Ishikawa (cell line): ENCODE data around the gene LRRC2.

Experiments used
- CEBPB ChIP-seq: IDR thresholded peaks from 2 replicates; pipeline ENCODE4 v1.6.1; 2012
- CREB1 ChIP-seq: IDR thresholded peaks from 2 replicates; pipeline ENCODE4 v1.6.1; 2012; ENCODE audit warnings: low read depth
- EGR1 ChIP-seq: IDR thresholded peaks from 2 replicates; pipeline ENCODE4 v1.6.1; 2012
- EP300 ChIP-seq: IDR thresholded peaks from 2 replicates; pipeline ENCODE4 v1.6.1; 2012; ENCODE audit warnings: borderline replicate concordance
- FOXM1 ChIP-seq: IDR thresholded peaks from 2 replicates; pipeline ENCODE4 v1.6.1; 2012; ENCODE audit warnings: low read depth, borderline replicate concordance
- MAX ChIP-seq: IDR thresholded peaks from 2 replicates; pipeline ENCODE4 v1.6.1; 2012
- NFIC ChIP-seq: IDR thresholded peaks from 2 replicates; pipeline ENCODE4 v1.6.1; 2012
- RAD21 ChIP-seq: IDR thresholded peaks from 2 replicates; pipeline ENCODE4 v1.6.1; 2012; ENCODE audit warnings: low read depth
- REST ChIP-seq: IDR thresholded peaks from 2 replicates; pipeline ENCODE4 v1.6.1; 2012; ENCODE audit warnings: low read depth, mild to moderate bottlenecking
- TAF1 ChIP-seq: IDR thresholded peaks from 2 replicates; pipeline ENCODE4 v1.6.1; 2012; ENCODE audit warnings: low read depth, mild to moderate bottlenecking
- TCF12 ChIP-seq: IDR thresholded peaks from 2 replicates; pipeline ENCODE4 v1.6.1; 2012; ENCODE audit warnings: low read depth
- TEAD4 ChIP-seq: IDR thresholded peaks from 2 replicates; pipeline ENCODE4 v1.6.1; 2012
- USF1 ChIP-seq: IDR thresholded peaks from 2 replicates; pipeline ENCODE4 v1.6.1; 2012
- YY1 ChIP-seq: IDR thresholded peaks from 2 replicates; pipeline ENCODE4 v1.6.1; 2012; ENCODE audit warnings: low read depth
- ZBTB7A ChIP-seq: IDR thresholded peaks from 2 replicates; pipeline ENCODE4 v1.6.1; 2012; ENCODE audit warnings: low read depth

Gene LRRC2

GRCh38 chr3:46496746-46497555 lies 69.2 kb downstream of the LRRC2 start:
- TF ChIP-seq FOXM1 (no peak), NFIC (no peak), RAD21 (peak; percentile 41; the same call in 1 of the 2 replicates), TAF1 (no peak), REST (no peak), CREB1 (no peak), ZBTB7A (no peak)

- no peak for TF ChIP-seq TAF1
- no peak for TF ChIP-seq YY1
- no peak for TF ChIP-seq RAD21
- no peak for TF ChIP-seq USF1
- TF ChIP-seq MAX: no peak
- no peak for TF ChIP-seq NFIC
- TF ChIP-seq TEAD4: no peak
- TF ChIP-seq EGR1: no peak
- no peak for TF ChIP-seq CEBPB
- TF ChIP-seq ZBTB7A: no peak
- no peak for TF ChIP-seq REST
- no peak for TF ChIP-seq FOXM1
- TF ChIP-seq TCF12: no peak
- TF ChIP-seq CREB1: no peak
- no peak for TF ChIP-seq EP300
Measured at GRCh38 chr3:46495901-46496456, 70.1 kb downstream of the LRRC2 start.

GRCh38 chr3:46492890-46493547 lies 73.1 kb downstream of the LRRC2 start:
- TF ChIP-seq NFIC (no peak), CEBPB (no peak), YY1 (no peak), TEAD4 (no peak), REST (no peak), TCF12 (no peak), USF1 (no peak), FOXM1 (no peak), ZBTB7A (no peak), RAD21 (no peak), EGR1 (no peak), MAX (no peak), CREB1 (no peak), EP300 (no peak), TAF1 (no peak)
